HG03108 (cell line): ENCODE data around the gene LIN54.

Experiments used
- ATAC-seq: cut with Tn5 transposase; IDR thresholded peaks from one replicate; pipeline ENCODE4 v1.9.1; 2021; ENCODE audit warnings: moderate library complexity; ENCODE audit not compliant: unreplicated experiment

Gene LIN54

GRCh38 chr4:82896755-82897154 lies 113.9 kb downstream of the LIN54 start:
- ATAC-seq = no peak

GRCh38 chr4:82893942-82894341 lies 116.7 kb downstream of the LIN54 start:
- no peak for ATAC-seq

GRCh38 chr4:82892467-82892802 lies 118.2 kb downstream of the LIN54 start:
- no peak for ATAC-seq

- no peak for ATAC-seq
Observed at GRCh38 chr4:82891707-82892466, 118.7 kb downstream of the LIN54 start.

GRCh38 chr4:82890901-82891706 lies 119.5 kb downstream of the LIN54 start, which contains the start of gene SEC31A:
Gene SEC31A, minus strand, starts transcription at chr4:82891153. Its CDS starts 9,217 bp downstream, at chr4:82881936.
- ATAC-seq = peak; percentile 93

GRCh38 chr4:82890528-82890900 lies 120.1 kb downstream of the LIN54 start:
- ATAC-seq = no peak

GRCh38 chr4:82889287-82889686 lies 121.3 kb downstream of the LIN54 start:
- no peak for ATAC-seq

- ATAC-seq = no peak
Observed at GRCh38 chr4:82886147-82886942, 124.3 kb downstream of the LIN54 start.

GRCh38 chr4:82885410-82885809 lies 125.2 kb downstream of the LIN54 start:
- ATAC-seq = no peak
